Mammary microvascular endothelial cell (primary cell): ENCODE measurements around the gene CSNK2A1. TPM values are rescaled to one million over a fixed set of nuclear protein-coding genes. Genes with fewer than 3 reads are reported as not detected.

ENCODE experiments used
- total RNA-seq: library from RNA; depleted of rRNA; stranded (reverse); fragments of >200 nt; gene quantifications from 2 replicates; pipeline ENCODE4 v1.2.3, GENCODE V29; 2015

CSNK2A1 gene
- total RNA-seq: 79.3 and 129 TPM in 2 replicates

GRCh38 chr20:543369-544152 lies at the start of gene CSNK2A1:
Gene CSNK2A1, minus strand, starts transcription at chr20:543790. Its CDS starts 35,239 bp downstream, at chr20:508551.

GRCh38 chr20:462199-462991 lies 81.2 kb downstream of the CSNK2A1 start, which contains the start of gene TBC1D20:
Gene TBC1D20, minus strand, starts transcription at chr20:462533. Its CDS starts 128 bp downstream, at chr20:462405.

Other genes with a start within 250 kb of the CSNK2A1 start
- gene ZCCHC3, start 246.2 kb downstream of the CSNK2A1 start, total RNA-seq: 18.2 and 19.3 TPM in 2 replicates
- 9.9 TPM in 2 replicates for gene SOX12, start 218.2 kb downstream of the CSNK2A1 start, total RNA-seq
- 32.0 and 35.9 TPM in 2 replicates for gene NRSN2, start 196.7 kb downstream of the CSNK2A1 start, total RNA-seq
- gene TRIB3, start 163.0 kb downstream of the CSNK2A1 start, total RNA-seq: 72.6 and 78.5 TPM in 2 replicates
- gene RBCK1, start 135.5 kb downstream of the CSNK2A1 start, total RNA-seq: 95.5 and 97.1 TPM in 2 replicates
- 23.3 and 28.2 TPM in 2 replicates for gene TBC1D20, start 81.3 kb downstream of the CSNK2A1 start, total RNA-seq
- 8.6 and 10.7 TPM in 2 replicates for gene TCF15, start 66.5 kb upstream of the CSNK2A1 start, total RNA-seq
- gene SRXN1, start 109.4 kb upstream of the CSNK2A1 start, total RNA-seq: 68.0 and 69.1 TPM in 2 replicates
- not detected in 2 replicates for gene SCRT2, start 132.0 kb upstream of the CSNK2A1 start, total RNA-seq
- gene SLC52A3, start 224.7 kb upstream of the CSNK2A1 start, total RNA-seq: 0.59 and 0.80 TPM in 2 replicates